Liver (tissue), 9 donors: ENCODE results near the gene TMIE. TPM values are rescaled to one million over a fixed set of nuclear protein-coding genes. Genes with fewer than 3 reads are reported as not detected.

Experiments
- DNase-seq: peaks from one replicate; pipeline ENCODE4 v3.0.0-alpha.2; 2017; ENCODE audit warnings: low spot score
- H3K27ac ChIP-seq, 2 donors: one replicate each; pipeline ENCODE4 v1.7.0; 2013; ENCODE audit warnings: inconsistent platforms in 2 of 2, low read length in 2 of 2, control low read depth in 1 of 2, low read depth in 1 of 2, mild to moderate bottlenecking in 1 of 2
- H3K27me3 ChIP-seq, 4 donors: one replicate each; pipeline versions ENCODE4 v1.6.1 to v1.7.0; 2013; ENCODE audit warnings: low read length in 3 of 4, inconsistent platforms in 1 of 4, mild to moderate bottlenecking in 1 of 4, moderate library complexity in 1 of 4; ENCODE audit not compliant: control insufficient read depth in 4 of 4, insufficient read depth in 4 of 4
- H3K36me3 ChIP-seq, 4 donors: one replicate each; pipeline versions ENCODE4 v1.6.1 to v1.7.0; 2013; ENCODE audit warnings: low read length in 3 of 4, mild to moderate bottlenecking in 3 of 4, low read depth in 1 of 4, moderate library complexity in 1 of 4; ENCODE audit not compliant: control insufficient read depth in 4 of 4, insufficient read depth in 3 of 4
- H3K4me1 ChIP-seq, 4 donors: one replicate each; pipeline versions ENCODE4 v1.6.1 to v1.7.0; 2013; ENCODE audit warnings: low read length in 3 of 4, mild to moderate bottlenecking in 3 of 4, moderate library complexity in 1 of 4; ENCODE audit not compliant: control insufficient read depth in 4 of 4, insufficient read depth in 4 of 4
- H3K4me3 ChIP-seq, 3 donors: one replicate each; pipeline versions ENCODE4 v1.6.1 to v1.7.0; 2013; ENCODE audit warnings: low read length in 3 of 3, control low read depth in 1 of 3, low read depth in 1 of 3, mild to moderate bottlenecking in 1 of 3
- H3K9ac ChIP-seq, 2 donors: one replicate each; pipeline ENCODE4 v1.7.0; 2013; ENCODE audit warnings: low read length in 2 of 2, mild to moderate bottlenecking in 2 of 2, moderate library complexity in 2 of 2, control low read depth in 1 of 2, low read depth in 1 of 2
- H3K9me3 ChIP-seq, 4 donors: one replicate each; pipeline versions ENCODE4 v1.6.1 to v1.7.0; 2013; ENCODE audit warnings: low read length in 3 of 4; ENCODE audit not compliant: control insufficient read depth in 4 of 4
- ATF3 ChIP-seq: IDR thresholded peaks from 2 replicates; pipeline ENCODE4 v1.6.1; 2016; ENCODE audit warnings: antibody characterized with exemption
- CTCF ChIP-seq: fragments of 150-350 bp; IDR thresholded peaks from 2 replicates; pipeline ENCODE4 v1.5.1; 2017; ENCODE audit warnings: improper control_type of control experiment, low read depth, low read length; ENCODE audit not compliant: missing input control
- EGR1 ChIP-seq, 2 donors: IDR thresholded peaks; 2 replicates each; pipeline ENCODE4 v1.6.1; 2016 to 2018; ENCODE audit warnings: antibody characterized with exemption in 2 of 2, low read depth in 2 of 2
- FOXA1 ChIP-seq: IDR thresholded peaks from 2 replicates; pipeline ENCODE4 v1.6.1; 2016; ENCODE audit warnings: antibody characterized with exemption
- FOXA2 ChIP-seq: IDR thresholded peaks from 2 replicates; pipeline ENCODE4 v1.6.1; 2016; ENCODE audit warnings: antibody characterized with exemption
- HNF4A ChIP-seq, 2 donors: conservative IDR thresholded peaks; 2 replicates each; pipeline ENCODE4 v1.6.1; 2016; ENCODE audit warnings: antibody characterized with exemption in 2 of 2, mild to moderate bottlenecking in 2 of 2
- HNF4G ChIP-seq: IDR thresholded peaks from 2 replicates; pipeline ENCODE4 v1.6.1; 2016; ENCODE audit warnings: antibody characterized with exemption
- JUND ChIP-seq, 2 donors: IDR thresholded peaks; 2 replicates each; pipeline ENCODE4 v1.6.1; 2016; ENCODE audit warnings: antibody characterized with exemption in 2 of 2
- MAX ChIP-seq: IDR thresholded peaks from 2 replicates; pipeline ENCODE4 v1.6.1; 2016; ENCODE audit warnings: antibody characterized with exemption
- NR2F2 ChIP-seq: IDR thresholded peaks from 2 replicates; pipeline ENCODE4 v1.6.1; 2016; ENCODE audit warnings: antibody characterized with exemption
- RAD21 ChIP-seq, 2 donors: IDR thresholded peaks; 2 replicates each; pipeline ENCODE4 v1.6.1; 2016; ENCODE audit warnings: antibody characterized with exemption in 2 of 2, mild to moderate bottlenecking in 2 of 2
- REST ChIP-seq: IDR thresholded peaks from 2 replicates; pipeline ENCODE4 v1.6.1; 2016; ENCODE audit warnings: antibody characterized with exemption, mild to moderate bottlenecking
- SP1 ChIP-seq: IDR thresholded peaks from 2 replicates; pipeline ENCODE4 v1.6.1; 2018; ENCODE audit warnings: antibody characterized with exemption, mild to moderate bottlenecking
- TAF1 ChIP-seq: conservative IDR thresholded peaks from 2 replicates; pipeline ENCODE4 v1.6.1; 2016; ENCODE audit warnings: antibody characterized with exemption, mild to moderate bottlenecking
- YY1 ChIP-seq: IDR thresholded peaks from 2 replicates; pipeline ENCODE4 v1.6.1; 2016; ENCODE audit warnings: antibody characterized with exemption, mild to moderate bottlenecking
- ZBTB33 ChIP-seq: IDR thresholded peaks from 2 replicates; pipeline ENCODE4 v1.6.1; 2016; ENCODE audit warnings: antibody characterized with exemption
- WGBS: extraction: QIAGEN DNeasy Blood & Tissue Kit; methylation state at CpG from one replicate; pipeline ENCODE4 v1.1.7; 2013; 5-methylcytosine and 5-hydroxymethylcytosine counted together
- polyA plus RNA-seq, 2 donors: library from polyadenylated mRNA; stranded (reverse) in 1 of 2; unstranded in 1 of 2; fragments of 200-250 nt in 1 of 2; fragments of >200 nt in 1 of 2; fragmentation: Nextera tagmentation in 1 of 2; extraction: Ambion mirVana in 1 of 2; gene quantifications; one replicate each; pipeline versions ENCODE4 v1.2.1 to v1.2.3, GENCODE V29; 2013 to 2015
- total RNA-seq, 2 donors: library from RNA; depleted of rRNA; stranded (reverse); fragments of >200 nt; gene quantifications; one replicate each; pipeline ENCODE4 v1.2.3, GENCODE V29; 2014
- donor health status: healthy.
- donor health status: healthy.
- donor health status: healthy.
- donor health status: healthy.
- donor health status: healthy.

TMIE gene
- total and polyA plus RNA-seq, 4 donors = 0.13 to 0.26 (median 0.15) TPM

GRCh38 chr3:46663591-46664135, 37.5 kb upstream of the TMIE start:
- Histone ChIP-seq H3K27ac (no peak overlapping the region), H3K36me3 (no peaks in the 10 kb centered on the region), H3K9me3 (no peaks in the 10 kb centered on the region), H3K27me3 (no peaks in the 10 kb centered on the region), H3K4me3 (no peak overlapping the region), H3K9ac (no peak overlapping the region), H3K4me1 (peaks cover 5 to 37% (median 29%) of the 10 kb centered on the region in 4 donors)
- 74% methylated on average over 8 of the region's 8 CpGs for WGBS
- TF ChIP-seq EGR1 (IDR thresholded peaks at IDR 0.05; ENCODE audit: low read depth in 2 of 2) (no peak), MAX (no peak), NR2F2 (no peak), SP1 (no peak), YY1 (no peak), TAF1 (no peak), FOXA1 (no peak), RAD21 (IDR thresholded peaks at IDR 0.05) (peak; percentile 48 to 54), CTCF (peak; percentile 14), REST (no peak), HNF4G (no peak), HNF4A (conservative IDR thresholded peaks at IDR 0.05) (no peak)
- no peak for DNase-seq

GRCh38 chr3:46664188-46664970, 36.8 kb upstream of the TMIE start:
- Histone ChIP-seq H3K4me1 (peaks cover 5 to 37% (median 29%) of the 10 kb centered on the region in 4 donors), H3K9me3 (no peaks in the 10 kb centered on the region), H3K4me3 (no peak overlapping the region), H3K27me3 (no peaks in the 10 kb centered on the region), H3K9ac (no peak overlapping the region), H3K36me3 (no peaks in the 10 kb centered on the region), H3K27ac (no peak overlapping the region)
- WGBS = 89% methylated on average over 6 of the region's 6 CpGs
- no peak for DNase-seq
- TF ChIP-seq FOXA2 = no peak
- no peak for TF ChIP-seq YY1
- no peak for TF ChIP-seq HNF4A (conservative IDR thresholded peaks at IDR 0.05)
- TF ChIP-seq CTCF = no peak
- no peak for TF ChIP-seq TAF1
- no peak for TF ChIP-seq ZBTB33
- TF ChIP-seq ATF3 = no peak
- no peak for TF ChIP-seq JUND (IDR thresholded peaks at IDR 0.05)
- no peak for TF ChIP-seq FOXA1
